Measurements from ENCODE around the gene TOR1AIP2.

- TF ChIP-seq CTCF (conservative IDR thresholded peaks at IDR 0.05; ENCODE audit: low read length) (no peak), EZH2phosphoT487 (IDR thresholded peaks at IDR 0.05; ENCODE audit: borderline replicate concordance, low read depth, low read length) (no peak)
Measured at GRCh38 chr1:179853102-179853501, 24.5 kb downstream of the TOR1AIP2 start.
